Midbrain (tissue), 1 donor: Measurements from ENCODE around the gene ADORA3.
A peak's percentile ranks its signal among the peaks of the same experiment; 100 is the strongest.

ENCODE experiments used
- DNase-seq: peaks from one replicate; lab custom pipeline; 2025; lab: John Stamatoyannopoulos, UW

ADORA3 gene

GRCh38 chr1:111475701-111476100 lies 27.7 kb downstream of the ADORA3 start:
- DNase-seq, result no peak

- DNase-seq, result no peak
Observed at GRCh38 chr1:111474521-111474920, 28.9 kb downstream of the ADORA3 start.

DNA sequence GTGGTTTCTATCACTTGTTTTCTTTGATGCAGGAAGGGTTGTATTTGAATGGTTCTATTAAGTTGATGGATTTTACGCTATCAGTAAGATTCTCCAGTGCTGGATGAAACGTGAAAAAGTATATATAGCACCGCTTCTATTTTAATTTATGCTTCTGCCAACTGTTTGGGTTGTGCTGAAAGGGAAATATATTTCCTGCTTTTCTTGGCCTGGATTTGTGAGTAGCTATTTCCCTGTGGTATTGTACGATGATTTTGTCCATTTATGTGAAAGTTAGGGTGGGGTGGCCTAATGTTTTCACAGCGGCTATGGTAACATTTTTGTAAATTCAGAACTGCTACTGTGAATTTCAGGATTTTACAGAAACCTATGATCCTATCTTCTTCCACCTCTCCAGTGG lies 29.3 kb downstream of the ADORA3 start:
- no peak for DNase-seq

GRCh38 chr1:111471538-111471937 lies 31.9 kb downstream of the ADORA3 start:
- no peak for DNase-seq

- peak; percentile 16 for DNase-seq
Observed at GRCh38 chr1:111471012-111471411, 32.4 kb downstream of the ADORA3 start.

DNA sequence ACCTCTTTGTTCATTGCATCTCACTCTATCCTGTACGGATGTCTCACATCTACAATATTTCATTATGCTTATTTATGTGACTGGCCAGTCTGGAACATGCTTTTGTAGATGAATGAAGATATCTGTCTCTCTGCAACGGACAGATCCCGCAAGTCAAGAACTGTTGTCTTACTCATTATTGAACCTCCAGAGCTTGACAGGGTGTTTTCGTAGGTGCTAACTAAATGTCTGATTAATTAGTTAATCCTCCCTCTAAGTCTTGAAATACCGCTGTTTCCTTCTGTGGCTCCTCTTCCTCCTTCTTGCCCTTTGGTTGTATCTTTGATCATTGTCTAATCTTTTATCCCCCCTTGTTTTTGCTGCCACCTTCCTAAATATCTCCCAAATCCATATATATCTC lies 32.8 kb downstream of the ADORA3 start:
- no peak for DNase-seq

DNA sequence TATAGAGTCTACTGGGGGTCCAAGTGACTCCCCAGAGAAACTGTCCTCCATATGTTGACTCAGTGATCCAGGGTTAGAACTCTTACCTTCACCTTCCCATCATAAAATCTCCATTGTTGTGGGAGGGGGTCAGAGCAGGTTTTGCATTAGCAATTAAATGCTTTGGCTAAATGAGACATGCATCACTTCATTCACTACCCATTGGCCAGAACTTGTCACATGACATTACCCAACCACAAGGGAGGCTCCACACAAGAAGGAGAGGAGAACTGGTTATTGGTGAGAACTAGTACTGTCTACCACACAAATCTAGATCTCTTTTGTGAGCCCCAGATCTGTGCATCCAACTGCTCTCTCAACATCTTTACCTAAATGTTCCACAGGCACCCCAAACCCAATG lies 33.9 kb downstream of the ADORA3 start:
- no peak for DNase-seq

DNA sequence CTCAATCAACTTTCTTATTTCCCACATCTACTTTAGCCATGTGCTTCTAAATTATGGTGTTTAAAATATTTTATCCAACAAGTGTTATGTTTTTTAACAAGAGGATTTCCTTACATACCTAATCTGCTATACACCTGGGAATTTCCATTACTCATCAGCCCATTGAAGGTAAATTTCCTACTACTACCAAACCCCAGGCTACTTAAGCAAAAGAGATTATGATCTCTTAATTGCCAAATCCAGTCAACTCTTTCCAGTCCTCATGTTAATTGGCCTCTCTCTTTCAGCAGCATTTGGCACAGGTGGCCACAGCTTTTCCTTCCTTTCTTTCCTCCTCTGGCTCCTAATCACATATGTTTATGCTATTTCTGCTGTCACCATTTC lies 34.7 kb downstream of the ADORA3 start:
- no peak for DNase-seq

DNA sequence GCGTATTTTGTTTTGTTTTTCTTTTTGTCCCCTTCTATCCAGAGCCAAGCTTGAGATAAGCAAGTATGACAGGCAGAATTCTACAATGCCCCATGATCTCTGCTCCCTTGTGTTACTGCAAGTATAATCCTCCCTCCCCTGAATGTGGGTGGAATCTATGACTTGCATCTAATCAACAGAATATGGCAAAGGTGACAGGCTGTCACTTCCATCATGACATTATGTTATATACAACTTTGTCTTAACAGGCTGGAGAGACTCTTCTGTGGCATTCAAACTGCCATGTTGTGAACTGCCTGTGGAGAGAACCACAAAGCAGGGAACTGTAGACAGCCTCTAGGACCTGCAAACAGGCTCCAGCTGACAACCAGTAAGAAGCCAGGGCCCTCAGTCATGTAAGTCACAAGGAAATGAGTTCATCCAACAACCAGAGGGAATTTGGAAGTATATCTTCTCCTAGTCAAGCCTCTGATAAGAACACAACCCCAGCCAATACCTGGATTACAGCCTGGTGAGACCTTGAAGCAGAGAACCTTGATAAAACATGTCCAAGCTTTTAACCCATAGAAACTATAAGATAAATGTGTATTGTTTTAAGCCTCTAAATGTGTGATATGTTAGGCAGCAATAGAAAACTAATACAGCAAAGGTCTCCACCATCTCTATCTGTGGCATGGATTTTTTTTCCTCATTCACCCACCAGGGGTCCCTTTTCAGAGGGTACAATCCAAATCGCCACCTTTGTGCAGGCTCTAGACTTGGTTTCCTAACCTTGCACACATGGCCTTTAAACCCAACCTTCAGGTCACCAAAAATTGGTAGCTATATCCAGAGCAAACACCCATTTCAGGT lies 35.3 kb downstream of the ADORA3 start:
- no peak for DNase-seq

DNA sequence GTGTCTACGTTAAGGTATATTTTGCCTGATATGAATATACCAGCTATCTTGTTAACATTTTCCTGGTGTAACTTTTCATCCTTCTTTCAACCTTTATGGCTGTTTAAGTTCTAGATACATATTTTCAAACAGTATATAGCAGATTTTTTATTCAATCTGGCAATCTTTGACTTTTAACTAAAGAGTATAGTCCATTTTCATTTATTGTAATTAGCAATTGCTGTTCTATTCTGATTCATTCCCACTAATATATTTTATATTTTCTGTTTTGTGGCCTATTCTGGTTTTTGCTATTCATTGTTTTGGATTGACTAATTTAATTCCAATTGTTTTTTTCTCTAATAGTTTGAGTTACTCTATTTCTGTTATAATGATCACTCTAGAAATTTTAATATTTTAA lies 37.0 kb downstream of the ADORA3 start:
- no peak for DNase-seq

DNA sequence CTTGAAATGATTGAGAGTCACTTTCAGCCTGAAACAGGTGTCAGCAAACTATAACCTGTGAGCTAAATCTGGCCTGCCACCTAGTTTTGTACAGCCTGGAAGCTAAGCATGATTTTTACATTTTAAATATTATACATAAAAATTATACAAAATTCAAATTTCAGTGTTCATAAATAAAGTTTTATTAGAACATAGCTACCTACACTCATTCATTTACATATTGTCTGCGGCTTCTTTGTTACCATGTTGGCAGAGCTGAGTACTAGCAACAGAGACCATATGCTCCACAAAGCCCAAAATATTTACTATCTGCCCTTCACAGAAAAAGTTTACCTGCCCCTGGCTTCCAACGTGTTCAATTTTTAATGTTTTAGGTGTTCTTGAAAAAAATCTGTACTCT lies 37.7 kb downstream of the ADORA3 start:
- DNase-seq, result no peak

- DNase-seq, result no peak
Observed at GRCh38 chr1:111463029-111463683, 40.3 kb downstream of the ADORA3 start.

GRCh38 chr1:111462370-111463028 lies 40.9 kb downstream of the ADORA3 start:
- DNase-seq, result no peak

DNA sequence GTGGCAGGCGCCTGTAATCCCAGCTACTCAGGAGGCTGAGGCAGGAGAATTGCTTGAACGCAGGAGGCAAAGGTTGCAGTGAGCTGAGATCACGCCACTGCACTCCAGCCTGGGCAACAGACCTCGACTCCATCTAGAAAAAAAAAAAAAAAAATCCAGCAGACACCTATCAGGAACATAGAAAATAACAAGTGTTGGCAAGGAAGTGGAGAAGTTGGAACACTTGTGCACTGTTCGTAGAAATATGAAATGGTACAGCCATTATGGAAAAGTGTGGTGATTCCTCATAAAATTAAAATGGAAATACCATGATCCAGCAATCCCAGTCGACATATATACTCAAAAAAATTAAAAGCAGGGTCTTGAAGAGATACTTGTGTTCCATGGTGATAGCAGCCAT lies 41.7 kb downstream of the ADORA3 start:
- DNase-seq, result no peak

DNA sequence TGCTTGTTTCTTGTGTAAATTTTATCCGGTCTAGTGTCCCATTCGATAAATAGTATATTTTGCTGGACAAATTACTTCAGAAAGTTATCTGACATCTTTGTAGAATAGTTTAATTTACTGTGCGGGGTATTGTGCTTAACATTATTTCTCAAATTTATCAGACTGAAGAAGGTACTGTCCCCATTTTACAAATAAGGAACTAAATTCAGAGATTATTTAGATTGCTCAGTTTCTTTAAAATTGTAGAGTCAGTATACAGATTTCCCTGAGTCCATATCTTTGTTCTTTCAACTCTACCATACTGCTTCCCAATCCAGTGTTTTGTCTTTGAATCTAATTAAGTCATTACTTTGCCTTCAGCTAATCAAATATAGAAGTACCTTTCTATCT lies 47.8 kb downstream of the ADORA3 start:
- DNase-seq, result no peak

- DNase-seq, result no peak
Observed at GRCh38 chr1:111454859-111455641, 48.4 kb downstream of the ADORA3 start.

DNA sequence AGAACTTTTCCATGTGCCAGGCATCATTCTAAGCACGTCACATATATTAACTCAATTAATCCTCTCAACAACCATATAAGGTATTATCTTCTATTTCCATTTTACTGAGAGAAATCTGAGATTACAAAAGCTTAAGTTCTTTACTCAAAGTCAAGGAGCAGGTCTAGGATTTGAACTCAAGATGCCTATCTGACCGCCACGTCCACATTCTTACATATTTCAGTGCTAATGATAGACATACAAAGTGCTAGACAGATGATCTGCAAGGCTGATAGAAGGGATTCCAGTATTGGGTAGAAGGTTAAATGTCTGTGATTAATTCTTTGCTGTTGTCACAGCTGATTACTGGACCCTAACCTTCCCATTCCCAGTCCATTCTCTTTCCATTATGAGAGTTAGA lies 49.7 kb downstream of the ADORA3 start:
- no peak for DNase-seq

DNA sequence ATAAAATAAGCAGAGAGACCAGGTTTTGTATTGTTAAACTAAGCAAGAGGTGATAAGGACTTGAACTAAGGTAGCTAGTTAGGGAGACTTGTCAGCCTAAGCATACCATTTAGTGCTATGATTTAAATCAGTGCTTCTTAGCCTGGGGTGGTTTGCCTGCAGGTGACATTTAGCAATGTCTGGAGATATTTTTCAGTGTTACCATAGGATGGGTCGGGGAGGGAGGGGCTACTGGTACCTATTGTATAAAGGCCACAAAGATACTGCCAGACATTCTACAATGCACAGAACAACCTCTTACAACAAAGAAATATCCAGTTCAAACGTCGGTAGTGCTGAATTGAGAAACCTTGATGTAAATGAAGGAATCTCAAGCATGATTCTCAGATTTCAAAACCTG lies 50.9 kb downstream of the ADORA3 start:
- no peak for DNase-seq

GRCh38 chr1:111450185-111450584 lies 53.2 kb downstream of the ADORA3 start:
- DNase-seq, result no peak

GRCh38 chr1:111449703-111450017 lies 53.8 kb downstream of the ADORA3 start:
- DNase-seq, result no peak
